Breast epithelium (tissue), 3 donors: ENCODE measurements around the gene LDHD.

Experiments
- POLR2AphosphoS5 ChIP-seq, 3 donors: sonication (generic); formaldehyde crosslinking; IDR thresholded peaks; one replicate each; pipeline ENCODE4 v1.6.1; 2017; ENCODE audit warnings: antibody characterized with exemption in 3 of 3
- TF ChIP-seq, protein P1 (sequence below), 3 donors: fragments of 450-650 bp; IDR thresholded peaks; one replicate each; pipeline ENCODE4 v1.5.1; 2016 to 2017; ENCODE audit warnings: antibody characterized with exemption in 3 of 3, mild to moderate bottlenecking in 3 of 3, moderate library complexity in 3 of 3

DNA sequence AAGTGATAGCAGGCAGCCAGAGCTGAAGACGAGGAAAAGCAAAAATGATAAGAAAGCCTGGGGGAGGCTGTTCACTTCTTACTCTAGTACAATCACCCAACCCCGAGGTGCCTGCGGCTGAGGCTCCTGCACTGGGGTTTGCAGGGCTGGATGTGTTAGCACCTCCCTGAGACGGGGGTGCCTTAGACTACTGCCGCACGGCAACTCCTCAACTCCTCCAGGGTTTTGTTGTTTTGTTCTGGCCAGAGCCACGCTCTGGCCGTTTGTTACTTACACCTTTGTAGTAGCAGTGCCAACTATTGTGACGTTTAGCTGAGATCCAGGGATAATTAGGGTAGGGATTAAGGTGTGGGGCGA is 51.5 kb downstream of the LDHD start:
- TF ChIP-seq, protein P1, sequence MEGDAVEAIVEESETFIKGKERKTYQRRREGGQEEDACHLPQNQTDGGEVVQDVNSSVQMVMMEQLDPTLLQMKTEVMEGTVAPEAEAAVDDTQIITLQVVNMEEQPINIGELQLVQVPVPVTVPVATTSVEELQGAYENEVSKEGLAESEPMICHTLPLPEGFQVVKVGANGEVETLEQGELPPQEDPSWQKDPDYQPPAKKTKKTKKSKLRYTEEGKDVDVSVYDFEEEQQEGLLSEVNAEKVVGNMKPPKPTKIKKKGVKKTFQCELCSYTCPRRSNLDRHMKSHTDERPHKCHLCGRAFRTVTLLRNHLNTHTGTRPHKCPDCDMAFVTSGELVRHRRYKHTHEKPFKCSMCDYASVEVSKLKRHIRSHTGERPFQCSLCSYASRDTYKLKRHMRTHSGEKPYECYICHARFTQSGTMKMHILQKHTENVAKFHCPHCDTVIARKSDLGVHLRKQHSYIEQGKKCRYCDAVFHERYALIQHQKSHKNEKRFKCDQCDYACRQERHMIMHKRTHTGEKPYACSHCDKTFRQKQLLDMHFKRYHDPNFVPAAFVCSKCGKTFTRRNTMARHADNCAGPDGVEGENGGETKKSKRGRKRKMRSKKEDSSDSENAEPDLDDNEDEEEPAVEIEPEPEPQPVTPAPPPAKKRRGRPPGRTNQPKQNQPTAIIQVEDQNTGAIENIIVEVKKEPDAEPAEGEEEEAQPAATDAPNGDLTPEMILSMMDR (IDR thresholded peaks at IDR 0.05): no peak
- no peak for TF ChIP-seq POLR2AphosphoS5 (IDR thresholded peaks at IDR 0.05)
